ENCODE measurements around the gene SLC6A9.

SLC6A9 gene

GRCh38 chr1:43965316-43965715 is 65.9 kb downstream of the SLC6A9 start:
- DNase-seq, result no peak

- DNase-seq, result no peak
These were observed 67.4 kb downstream of the SLC6A9 start for GRCh38 chr1:43963890-43964289.

GRCh38 chr1:43963006-43963405 is 68.3 kb downstream of the SLC6A9 start:
- no peak for DNase-seq

- DNase-seq, result no peak
These were observed 68.9 kb downstream of the SLC6A9 start for GRCh38 chr1:43962324-43962723.

- no peak for DNase-seq
These were observed 69.6 kb downstream of the SLC6A9 start for GRCh38 chr1:43961692-43962091.

- no peak for DNase-seq
These were observed 70.5 kb downstream of the SLC6A9 start for GRCh38 chr1:43960798-43961197.

- DNase-seq, result no peak
These were observed 72.7 kb downstream of the SLC6A9 start for GRCh38 chr1:43958351-43959255.

- no peak for DNase-seq
These were observed 73.7 kb downstream of the SLC6A9 start for GRCh38 chr1:43957407-43958040.

- no peak for DNase-seq
These were observed 75.0 kb downstream of the SLC6A9 start for GRCh38 chr1:43956234-43956633.

- no peak for DNase-seq
These were observed 77.2 kb downstream of the SLC6A9 start for GRCh38 chr1:43954036-43954435.

- DNase-seq, result no peak
These were observed 77.9 kb downstream of the SLC6A9 start for GRCh38 chr1:43953361-43953760.

GRCh38 chr1:43952731-43953346 is 78.4 kb downstream of the SLC6A9 start:
- no peak for DNase-seq

GRCh38 chr1:43951021-43951985 is 80.0 kb downstream of the SLC6A9 start:
- no peak for DNase-seq

- no peak for DNase-seq
These were observed 81.6 kb downstream of the SLC6A9 start for GRCh38 chr1:43949678-43950077.

GRCh38 chr1:43947874-43948437 is 83.3 kb downstream of the SLC6A9 start:
- DNase-seq, result no peak

- no peak for DNase-seq
These were observed 84.0 kb downstream of the SLC6A9 start for GRCh38 chr1:43947061-43947873.
